Stomach (tissue), 4 donors: ENCODE results near the gene CHST9.

Experiments used
- CTCF ChIP-seq, 7 experiments: fragments of 450-650 bp in 4 of 7; fragments of 200-600 bp in 3 of 7; sonication (generic) in 3 of 7; IDR thresholded peaks; one replicate each; pipeline ENCODE4 v1.5.1; 2016 to 2019; ENCODE audit warnings: antibody characterized with exemption in 7 of 7, control low read depth in 2 of 7, mild to moderate bottlenecking in 1 of 7
- EP300 ChIP-seq: sonication (generic); formaldehyde crosslinking; IDR thresholded peaks from one replicate; pipeline ENCODE4 v1.6.1; 2017; ENCODE audit warnings: antibody characterized with exemption
- POLR2A ChIP-seq, 4 donors: fragments of 450-650 bp; IDR thresholded peaks; one replicate each; pipeline ENCODE4 v1.6.1; 2016; ENCODE audit warnings: antibody characterized with exemption in 4 of 4, control low read depth in 2 of 4, mild to moderate bottlenecking in 1 of 4, moderate library complexity in 1 of 4

GRCh38 chr18:27175245-27175644 lies 9.9 kb downstream of the CHST9 start:
- TF ChIP-seq POLR2A (IDR thresholded peaks at IDR 0.05) (no peak), CTCF (IDR thresholded peaks at IDR 0.05) (no peak), EP300 (no peak)
